Bronchial epithelial cell (primary cell): Measurements from ENCODE around the gene ZNF106. TPM values are rescaled to one million over a fixed set of nuclear protein-coding genes. Genes with fewer than 3 reads are reported as not detected.
A peak's percentile ranks its signal among the peaks of the same experiment; 100 is the strongest.

Experiments
- DNase-seq: peaks from one replicate; pipeline ENCODE4 v3.0.0-alpha.2; 2010; ENCODE audit warnings: low read depth
- FAIRE-seq: peaks from 2 replicates; lab custom pipeline; 2011; peaks lifted over from hg19 to GRCh38; lab: Jason Lieb, UNC
- H3K27me3 ChIP-seq: 2 replicates; pipeline ENCODE4 v1.5.1; 2011; ENCODE audit warnings: low read length; ENCODE audit not compliant: control insufficient read depth, insufficient read depth
- H3K36me3 ChIP-seq: 2 replicates; pipeline ENCODE4 v1.5.1; 2011; ENCODE audit warnings: low read length; ENCODE audit not compliant: control insufficient read depth, insufficient read depth
- H3K4me3 ChIP-seq: 2 replicates; pipeline ENCODE4 v1.5.1; 2011; ENCODE audit warnings: mild to moderate bottlenecking, low read depth, low read length, control low read depth
- CTCF ChIP-seq: IDR thresholded peaks from 2 replicates; pipeline ENCODE4 v1.5.1; 2011; ENCODE audit warnings: mild to moderate bottlenecking, moderate library complexity, low read length, control low read depth, inconsistent platforms; ENCODE audit not compliant: insufficient read depth, severe bottlenecking
- total RNA-seq: library from RNA; depleted of rRNA; stranded (reverse); fragments of >200 nt; gene quantifications from 2 replicates; pipeline ENCODE4 v1.2.1, GENCODE V29; 2014

Gene ZNF106
- total RNA-seq, 1 donor from 2014 or later, result 34.5 TPM

GRCh38 chr15:42465520-42466259 is 25.3 kb downstream of the ZNF106 start:
- Histone ChIP-seq H3K4me3 (no peak overlapping the region), H3K36me3 (no peaks in the 10 kb centered on the region), H3K27me3 (no peaks in the 10 kb centered on the region)
- DNase-seq (no peak), FAIRE-seq (no peak)
- no peak for TF ChIP-seq CTCF

- DNase-seq (no peak), FAIRE-seq (no peak)
- Histone ChIP-seq H3K36me3 (no peaks in the 10 kb centered on the region), H3K27me3 (no peaks in the 10 kb centered on the region), H3K4me3 (no peak overlapping the region)
- TF ChIP-seq CTCF, result no peak
Measured at GRCh38 chr15:42461261-42461660, 29.7 kb downstream of the ZNF106 start.

- peak; percentile 27 for DNase-seq
- H3K36me3 ChIP-seq, result no peaks in the 10 kb centered on the region
- FAIRE-seq, result no peak
- H3K27me3 ChIP-seq, result no peaks in the 10 kb centered on the region
- TF ChIP-seq CTCF, result no peak
- H3K4me3 ChIP-seq, result no peak overlapping the region
Measured at GRCh38 chr15:42457445-42458442, 33.2 kb downstream of the ZNF106 start.

GRCh38 chr15:42456971-42457370 is 34.0 kb downstream of the ZNF106 start:
- Histone ChIP-seq H3K27me3 (no peaks in the 10 kb centered on the region), H3K4me3 (no peak overlapping the region), H3K36me3 (no peaks in the 10 kb centered on the region)
- DNase-seq, result no peak
- FAIRE-seq, result no peak
- TF ChIP-seq CTCF, result no peak

- H3K4me3 ChIP-seq, result no peak overlapping the region
- no peaks in the 10 kb centered on the region for H3K27me3 ChIP-seq
- DNase-seq (no peak), FAIRE-seq (no peak)
- TF ChIP-seq CTCF, result no peak
- peaks cover under 1% of the 10 kb centered on the region for H3K36me3 ChIP-seq
Measured at GRCh38 chr15:42456531-42456930, 34.4 kb downstream of the ZNF106 start.
